Measurements from ENCODE around the gene MMP24OS.

GRCh38 chr20:35317416-35318210 is 39.7 kb upstream of the MMP24OS start:
- TF ChIP-seq, protein P1, sequence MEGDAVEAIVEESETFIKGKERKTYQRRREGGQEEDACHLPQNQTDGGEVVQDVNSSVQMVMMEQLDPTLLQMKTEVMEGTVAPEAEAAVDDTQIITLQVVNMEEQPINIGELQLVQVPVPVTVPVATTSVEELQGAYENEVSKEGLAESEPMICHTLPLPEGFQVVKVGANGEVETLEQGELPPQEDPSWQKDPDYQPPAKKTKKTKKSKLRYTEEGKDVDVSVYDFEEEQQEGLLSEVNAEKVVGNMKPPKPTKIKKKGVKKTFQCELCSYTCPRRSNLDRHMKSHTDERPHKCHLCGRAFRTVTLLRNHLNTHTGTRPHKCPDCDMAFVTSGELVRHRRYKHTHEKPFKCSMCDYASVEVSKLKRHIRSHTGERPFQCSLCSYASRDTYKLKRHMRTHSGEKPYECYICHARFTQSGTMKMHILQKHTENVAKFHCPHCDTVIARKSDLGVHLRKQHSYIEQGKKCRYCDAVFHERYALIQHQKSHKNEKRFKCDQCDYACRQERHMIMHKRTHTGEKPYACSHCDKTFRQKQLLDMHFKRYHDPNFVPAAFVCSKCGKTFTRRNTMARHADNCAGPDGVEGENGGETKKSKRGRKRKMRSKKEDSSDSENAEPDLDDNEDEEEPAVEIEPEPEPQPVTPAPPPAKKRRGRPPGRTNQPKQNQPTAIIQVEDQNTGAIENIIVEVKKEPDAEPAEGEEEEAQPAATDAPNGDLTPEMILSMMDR (IDR thresholded peaks at IDR 0.05), result no peak
- no peak for TF ChIP-seq EZH2 (IDR thresholded peaks at IDR 0.05; ENCODE audit: borderline replicate concordance, insufficient read depth, low read depth, low read length, poor library complexity, severe bottlenecking)

Data from B cell (primary cell).